Endothelial cell (in vitro differentiated cells): ENCODE results near the gene RIC8A. TPM values are rescaled to one million over a fixed set of nuclear protein-coding genes. Genes with fewer than 3 reads are reported as not detected.

Source experiments
- DNase-seq: peaks from one replicate; pipeline ENCODE4 v3.0.0; 2021; ENCODE audit warnings: low spot score
- H3K27ac Mint-ChIP-seq: one replicate; pipeline ENCODE4 v1.8.0; 2021; ENCODE audit warnings: mixed read lengths, inconsistent platforms; ENCODE audit not compliant: unreplicated experiment
- H3K27me3 Mint-ChIP-seq: one replicate; pipeline ENCODE4 v1.8.0; 2021; ENCODE audit warnings: mild to moderate bottlenecking, moderate library complexity, mixed read lengths, inconsistent platforms; ENCODE audit not compliant: unreplicated experiment
- H3K36me3 Mint-ChIP-seq: one replicate; pipeline ENCODE4 v1.8.0; 2021; ENCODE audit warnings: mild to moderate bottlenecking, low read depth, mixed read lengths, inconsistent platforms; ENCODE audit not compliant: unreplicated experiment
- H3K4me1 Mint-ChIP-seq: one replicate; pipeline ENCODE4 v1.8.0; 2021; ENCODE audit warnings: mild to moderate bottlenecking, mixed read lengths, inconsistent platforms; ENCODE audit not compliant: unreplicated experiment
- H3K4me3 Mint-ChIP-seq: one replicate; pipeline ENCODE4 v1.8.0; 2021; ENCODE audit warnings: mild to moderate bottlenecking, mixed read lengths, inconsistent platforms; ENCODE audit not compliant: unreplicated experiment
- H3K9me3 Mint-ChIP-seq: one replicate; pipeline ENCODE4 v1.8.0; 2021; ENCODE audit warnings: mixed read lengths, inconsistent platforms; ENCODE audit not compliant: unreplicated experiment
- CTCF ChIP-seq: fragments of 200-600 bp; sonication (generic); IDR thresholded peaks from one replicate; pipeline ENCODE4 v1.5.0; 2021; ENCODE audit warnings: antibody characterized with exemption; ENCODE audit not compliant: unreplicated experiment
- total RNA-seq: library from RNA; stranded (reverse); fragmentation: NEBNext Ultra II Directional; extraction: Animal tissue kit (Norgen Biotek cat#: 25700); gene quantifications from one replicate; pipeline ENCODE4 v1.2.1, GENCODE V29; 2021; ENCODE audit not compliant: unreplicated experiment

The RIC8A gene
- total RNA-seq, 1 donor from 2014 or later = 89.2 TPM

GRCh38 chr11:221998-222789 lies 14.7 kb downstream of the RIC8A start:
- Mint-ChIP-seq H3K4me3 (peak overlapping the region; percentile 74), H3K27me3 (peaks cover 1% of the 10 kb centered on the region), H3K27ac (no peak overlapping the region), H3K36me3 (peaks cover 17% of the 10 kb centered on the region), H3K4me1 (no peaks in the 10 kb centered on the region), H3K9me3 (no peaks in the 10 kb centered on the region)
- no peak for TF ChIP-seq CTCF
- no peak for DNase-seq

DNA sequence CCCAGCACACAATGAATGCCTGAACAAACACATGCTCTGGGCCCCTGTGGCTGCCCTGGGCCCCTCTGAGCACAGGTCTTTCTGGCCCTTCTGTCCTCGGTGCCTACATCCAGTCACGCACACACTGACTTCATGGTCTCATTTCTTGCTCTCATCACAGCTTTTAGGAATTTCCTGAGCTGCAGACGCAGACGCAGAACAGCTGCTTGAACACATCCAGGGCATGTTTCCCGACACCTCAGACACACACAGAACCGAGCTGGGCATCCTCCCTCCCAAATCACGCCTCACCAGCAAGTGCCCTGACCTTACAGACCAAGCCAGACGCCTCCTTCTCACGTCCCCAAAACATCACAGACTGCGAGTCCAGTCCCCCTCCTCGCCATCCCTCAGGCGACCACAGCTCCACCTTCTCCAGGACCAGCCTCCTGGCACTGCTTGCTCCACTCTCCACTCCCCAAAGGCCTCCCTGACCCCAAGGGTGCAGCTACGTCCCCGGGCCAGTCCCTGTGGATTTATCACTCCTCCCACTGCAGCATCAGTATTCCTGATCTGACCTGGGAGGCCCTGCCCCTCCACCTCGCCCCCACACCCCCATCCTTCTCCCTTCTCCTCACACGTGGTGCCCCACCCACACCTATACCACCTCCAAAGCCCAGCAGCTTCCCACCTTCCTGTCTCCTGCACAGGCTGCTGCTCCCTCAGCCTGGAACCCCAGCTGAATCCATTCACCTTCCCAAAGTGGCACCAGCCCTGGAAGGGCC lies 15.7 kb downstream of the RIC8A start:
- Mint-ChIP-seq H3K9me3 (no peaks in the 10 kb centered on the region), H3K27ac (no peak overlapping the region), H3K4me3 (no peak overlapping the region), H3K27me3 (peaks cover 1% of the 10 kb centered on the region), H3K36me3 (peaks cover 17% of the 10 kb centered on the region), H3K4me1 (no peaks in the 10 kb centered on the region)
- DNase-seq = no peak
- no peak for TF ChIP-seq CTCF

DNA sequence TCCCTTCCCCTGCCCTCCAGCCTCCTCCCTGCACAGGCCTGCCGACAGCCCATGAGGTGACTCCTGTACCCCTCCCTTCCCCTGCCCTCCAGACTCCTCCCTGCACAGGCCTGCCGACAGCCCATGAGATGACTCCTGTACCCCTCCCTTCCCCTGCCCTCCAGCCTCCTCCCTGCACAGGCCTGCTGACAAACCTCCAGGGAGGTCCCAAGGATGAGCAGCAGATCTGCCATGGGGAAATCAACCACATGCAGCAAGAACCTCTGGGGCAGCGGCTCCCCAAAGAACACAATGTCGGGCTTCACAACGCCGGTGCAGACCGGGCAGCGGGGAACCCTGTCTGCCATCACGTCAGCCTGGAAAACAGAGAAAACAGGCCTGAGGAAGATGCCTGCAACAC lies 16.4 kb downstream of the RIC8A start:
- Mint-ChIP-seq H3K4me3 (no peak overlapping the region), H3K36me3 (peaks cover 17% of the 10 kb centered on the region)
- no peak for DNase-seq

GRCh38 chr11:224424-224823 lies 16.9 kb downstream of the RIC8A start:
- H3K27ac Mint-ChIP-seq = no peak overlapping the region
- no peaks in the 10 kb centered on the region for H3K9me3 Mint-ChIP-seq
- H3K4me3 Mint-ChIP-seq = no peak overlapping the region
- TF ChIP-seq CTCF = no peak
- H3K4me1 Mint-ChIP-seq = no peaks in the 10 kb centered on the region
- peaks cover 1% of the 10 kb centered on the region for H3K27me3 Mint-ChIP-seq
- no peak for DNase-seq
- H3K36me3 Mint-ChIP-seq = peaks cover 12% of the 10 kb centered on the region

More for the DNA sequence above, 16.4 kb downstream of the RIC8A start:
- Mint-ChIP-seq H3K9me3 (no peaks in the 10 kb centered on the region), H3K4me1 (no peaks in the 10 kb centered on the region), H3K27ac (no peak overlapping the region), H3K27me3 (peaks cover 1% of the 10 kb centered on the region)
- no peak for TF ChIP-seq CTCF
